IMR-90 (cell line): ENCODE data around the gene PALLD. TPM values are rescaled to one million over a fixed set of nuclear protein-coding genes. Genes with fewer than 3 reads are reported as not detected.

Experiments
- ATAC-seq: fragments of 200-7000 bp; cut with Tn5 transposase; 2 replicates; pipeline ENCODE4 v1.9.1; 2020; ENCODE audit warnings: low read depth, mild to moderate bottlenecking, moderate library complexity
- BruUV-seq: library from RNA; stranded (reverse); fragments of 400-500 nt; replicated peaks from 2 replicates; lab custom pipeline; 2021; lab: Mats Ljungman, UMichigan
- CTCF ChIA-PET: fragments of 300-600 bp; formaldehyde crosslinking; extraction: SDS; loops from one replicate; lab custom pipeline; 2021; ENCODE audit warnings: antibody characterized with exemption; lab: Yijun Ruan, JAX
- POLR2A ChIA-PET: fragments of 300-600 bp; sonication (Branson Sonifier 250); formaldehyde crosslinking; loops from one replicate; lab custom pipeline; 2022; ENCODE audit warnings: antibody characterized with exemption; ENCODE audit not compliant: unreplicated experiment; lab: Charles Lee
- DNase-seq: peaks from one replicate; pipeline ENCODE4 v3.0.0; 2013
- H2AFZ ChIP-seq: replicated peaks from 2 replicates; pipeline ENCODE3; 2013; ENCODE audit warnings: low read length, mild to moderate bottlenecking; ENCODE audit not compliant: poor library complexity
- H2AK5ac ChIP-seq: 2 replicates; pipeline ENCODE4 v1.6.1; 2013; ENCODE audit warnings: low read depth, low read length, inconsistent platforms
- H2AK9ac ChIP-seq: replicated peaks from 2 replicates; pipeline ENCODE3; 2013; ENCODE audit warnings: mild to moderate bottlenecking, low read depth, low read length, moderate library complexity; ENCODE audit not compliant: poor library complexity
- H2BK120ac ChIP-seq: 2 replicates; pipeline ENCODE4 v1.6.1; 2013; ENCODE audit warnings: low read depth, low read length, inconsistent platforms
- H2BK15ac ChIP-seq: 3 replicates; pipeline ENCODE4 v1.6.1; 2013; ENCODE audit warnings: low read depth, low read length, inconsistent platforms
- H2BK20ac ChIP-seq: 2 replicates; pipeline ENCODE4 v1.6.1; 2013; ENCODE audit warnings: low read depth, mild to moderate bottlenecking, inconsistent platforms, low read length, moderate library complexity
- H2BK5ac ChIP-seq: 2 replicates; pipeline ENCODE4 v1.6.1; 2013; ENCODE audit warnings: mild to moderate bottlenecking, low read depth, low read length, inconsistent platforms; ENCODE audit not compliant: poor library complexity, severe bottlenecking
- H3K14ac ChIP-seq: replicated peaks from 2 replicates; pipeline ENCODE4 v1.6.1; 2013; ENCODE audit warnings: low read depth, low read length, inconsistent platforms
- H3K18ac ChIP-seq: 2 replicates; pipeline ENCODE4 v1.6.1; 2013; ENCODE audit warnings: low read depth, low read length, control low read depth
- H3K23ac ChIP-seq: 2 replicates; pipeline ENCODE4 v1.6.1; 2013; ENCODE audit warnings: low read depth, low read length, inconsistent platforms
- H3K27ac ChIP-seq: 2 replicates; pipeline ENCODE4 v1.5.1; 2013; ENCODE audit warnings: mild to moderate bottlenecking, control low read depth, low read length; ENCODE audit not compliant: insufficient read depth
- H3K27me3 ChIP-seq: 2 replicates; pipeline ENCODE4 v1.6.1; 2013; ENCODE audit warnings: low read length; ENCODE audit not compliant: control insufficient read depth, insufficient read depth
- H3K36me3 ChIP-seq: 2 replicates; pipeline ENCODE4 v1.6.1; 2013; ENCODE audit warnings: low read length, mixed read lengths; ENCODE audit not compliant: control insufficient read depth, insufficient read depth
- H3K4ac ChIP-seq: 2 replicates; pipeline ENCODE4 v1.6.1; 2013; ENCODE audit warnings: low read depth, low read length, inconsistent platforms
- H3K4me1 ChIP-seq: 2 replicates; pipeline ENCODE4 v1.6.1; 2013; ENCODE audit warnings: low read length, mixed read lengths; ENCODE audit not compliant: control insufficient read depth, insufficient read depth
- H3K4me2 ChIP-seq: 2 replicates; pipeline ENCODE4 v1.6.1; 2013; ENCODE audit warnings: low read depth, mild to moderate bottlenecking, control low read depth, low read length, moderate library complexity
- H3K4me3 ChIP-seq: 2 replicates; pipeline ENCODE4 v1.5.1; 2013; ENCODE audit warnings: low read depth, mild to moderate bottlenecking, control low read depth, low read length, moderate library complexity; ENCODE audit not compliant: insufficient read depth
- H3K56ac ChIP-seq: 2 replicates; pipeline ENCODE4 v1.6.1; 2013; ENCODE audit warnings: low read length, inconsistent platforms; ENCODE audit not compliant: insufficient read depth; ENCODE audit errors: extremely low read depth
- H3K79me1 ChIP-seq, 2 experiments: 2 replicates each; pipeline ENCODE4 v1.6.1; 2013; ENCODE audit warnings: low read length in 2 of 2, inconsistent platforms in 1 of 2, low read depth in 1 of 2
- H3K9ac ChIP-seq: 2 replicates; pipeline ENCODE4 v1.6.1; 2013; ENCODE audit warnings: low read depth, low read length, control low read depth
- H3K9me1 ChIP-seq: 2 replicates; pipeline ENCODE4 v1.6.1; 2013; ENCODE audit warnings: low read length, inconsistent platforms; ENCODE audit not compliant: insufficient read depth
- H3K9me3 ChIP-seq: 2 replicates; pipeline ENCODE4 v1.6.1; 2013; ENCODE audit warnings: low read length; ENCODE audit not compliant: control insufficient read depth, insufficient read depth
- H4K20me1 ChIP-seq: 2 replicates; pipeline ENCODE4 v1.6.1; 2013; ENCODE audit warnings: low read length, inconsistent platforms; ENCODE audit not compliant: insufficient read depth
- H4K5ac ChIP-seq: 2 replicates; pipeline ENCODE4 v1.6.1; 2013; ENCODE audit warnings: mild to moderate bottlenecking, low read depth, low read length, control low read depth
- H4K8ac ChIP-seq, 2 experiments: 2 replicates each; pipeline ENCODE4 v1.6.1; 2013; ENCODE audit warnings: low read depth in 2 of 2, low read length in 2 of 2, control low read depth in 1 of 2, inconsistent platforms in 1 of 2
- H4K91ac ChIP-seq: 2 replicates; pipeline ENCODE4 v1.6.1; 2013; ENCODE audit warnings: low read depth, low read length, inconsistent platforms; ENCODE audit not compliant: insufficient read depth
- BHLHE40 ChIP-seq: fragments of 150-350 bp; IDR thresholded peaks from 2 replicates; pipeline ENCODE4 v1.6.1; 2016; ENCODE audit warnings: mild to moderate bottlenecking, low read depth, low read length
- CEBPB ChIP-seq: IDR thresholded peaks from 2 replicates; pipeline ENCODE4 v1.6.1; 2012; ENCODE audit warnings: low read depth, low read length, improper control_type of control experiment
- CHD1 ChIP-seq: IDR thresholded peaks from 2 replicates; pipeline ENCODE4 v1.6.1; 2012; ENCODE audit warnings: low read depth, low read length, improper control_type of control experiment
- CTCF ChIP-seq: conservative IDR thresholded peaks from 2 replicates; pipeline ENCODE4 v1.5.1; 2012; ENCODE audit warnings: mild to moderate bottlenecking, low read depth, low read length, improper control_type of control experiment
- ELK1 ChIP-seq: fragments of 150-350 bp; IDR thresholded peaks from 2 replicates; pipeline ENCODE4 v1.6.1; 2016; ENCODE audit warnings: low read depth, mild to moderate bottlenecking, low read length, moderate library complexity, borderline replicate concordance
- MAFK ChIP-seq: IDR thresholded peaks from 2 replicates; pipeline ENCODE4 v1.6.1; 2012; ENCODE audit warnings: low read depth, low read length, improper control_type of control experiment
- MXI1 ChIP-seq: IDR thresholded peaks from 2 replicates; pipeline ENCODE4 v1.6.1; 2012; ENCODE audit warnings: low read depth, mild to moderate bottlenecking, low read length, moderate library complexity, borderline replicate concordance
- NFE2L2 ChIP-seq: fragments of 150-350 bp; IDR thresholded peaks from 2 replicates; pipeline ENCODE4 v1.6.1; 2016; ENCODE audit warnings: low read depth, mild to moderate bottlenecking, low read length
- POLR2A ChIP-seq: IDR thresholded peaks from 2 replicates; pipeline ENCODE4 v1.6.1; 2012; ENCODE audit warnings: mild to moderate bottlenecking, low read depth, low read length
- RCOR1 ChIP-seq: IDR thresholded peaks from 2 replicates; pipeline ENCODE4 v1.6.1; 2012; ENCODE audit warnings: mild to moderate bottlenecking, low read length, improper control_type of control experiment; ENCODE audit not compliant: insufficient replicate concordance
- RFX5 ChIP-seq: IDR thresholded peaks from 2 replicates; pipeline ENCODE4 v1.8.0; 2012; ENCODE audit warnings: low read depth, mild to moderate bottlenecking, low read length, moderate library complexity
- USF2 ChIP-seq: fragments of 150-350 bp; IDR thresholded peaks from 2 replicates; pipeline ENCODE4 v1.6.1; 2017; ENCODE audit warnings: mild to moderate bottlenecking, antibody characterized with exemption, low read length, low read depth
- WGBS, 2 experiments: methylation state at CpG; one replicate each; pipeline versions ENCODE4 v1.1.5 to v1.1.7; 2013; ENCODE audit warnings: missing lambda C conversion rate in 2 of 2; ENCODE audit not compliant: insufficient read length in 1 of 2; ENCODE audit errors: extremely low coverage in 2 of 2; 5-methylcytosine and 5-hydroxymethylcytosine counted together
- dilution Hi-C: fragments of 300-500 bp; cut with HindIII; formaldehyde crosslinking; loops from one replicate; pipeline ENCODE4 v1.14.3; 2018; ENCODE audit warnings: low sequenced_read_pairs; ENCODE audit not compliant: unreplicated experiment
- in situ Hi-C: fragments of 300-500 bp; cut with MboI; formaldehyde crosslinking; loops from 3 replicates; pipeline ENCODE4 v1.14.3; 2019; ENCODE audit warnings: low sequenced_read_pairs, inconsistent platforms, mixed read lengths
- intact Hi-C: fragments of 100-400 bp; cut with micrococcal nuclease; formaldehyde crosslinking; loops from 2 replicates; pipeline ENCODE4 v1.10.0; 2022
- polyA plus RNA-seq, 3 experiments: library from polyadenylated mRNA; depleted of rRNA; stranded (reverse); fragments of >200 nt; gene quantifications; 2 replicates each; pipeline ENCODE4 v1.2.3, GENCODE V29; 2012; ENCODE audit warnings: low replicate concordance in 1 of 3
- total RNA-seq: library from RNA; depleted of rRNA; stranded (reverse); fragments of >200 nt; gene quantifications from 2 replicates; pipeline ENCODE4 v1.2.3, GENCODE V29; 2012

PALLD gene
- total and polyA plus RNA-seq, 2 of the 4 experiments (the other 2 are of a cell fraction): 91.0 to 91.9 TPM

- H3K79me1 ChIP-seq: no peaks in the 10 kb centered on the region
- H3K36me3 ChIP-seq: no peaks in the 10 kb centered on the region
- no peak overlapping the region for H2AFZ ChIP-seq
- H2AK9ac ChIP-seq: no peak overlapping the region
- no CpG with 5 or more reads among the region's 2 CpGs for WGBS, 2 experiments
- ChIA-PET CTCF (interaction anchor here (0.5 kb wide), 1 partner anchor 8 kb away, joined by 3 read pairs; no protein-coding TSS in a partner anchor), POLR2A (interaction anchor here (0.6 kb wide), 1 partner anchor 24 kb away, joined by 4 read pairs; no protein-coding TSS in a partner anchor)
- H3K4me1 ChIP-seq: no peaks in the 10 kb centered on the region
- no peak overlapping the region for H3K4me3 ChIP-seq
- H2BK15ac ChIP-seq: no peak overlapping the region
- no TSS peak for BruUV-seq
- no peak overlapping the region for H3K23ac ChIP-seq
- no peak overlapping the region for H4K8ac ChIP-seq
- no peak overlapping the region for H2BK20ac ChIP-seq
- H4K20me1 ChIP-seq: no peaks in the 10 kb centered on the region
- no peak overlapping the region for H4K91ac ChIP-seq
- no peak overlapping the region for H3K27ac ChIP-seq
- DNase-seq (no peak), ATAC-seq (no peak)
- no peak overlapping the region for H3K9ac ChIP-seq
- H3K9me3 ChIP-seq: no peaks in the 10 kb centered on the region
- no peak for TF ChIP-seq MXI1
- TF ChIP-seq CTCF: no peak
- no peak for TF ChIP-seq RCOR1
- no peak for TF ChIP-seq RFX5
- TF ChIP-seq BHLHE40: no peak
- no peak for TF ChIP-seq POLR2A
- no peak for TF ChIP-seq CEBPB
- TF ChIP-seq ELK1: no peak
- TF ChIP-seq MAFK: no peak
- no peak for TF ChIP-seq USF2
- no peak for TF ChIP-seq NFE2L2
- TF ChIP-seq CHD1: no peak
- H2BK120ac ChIP-seq: no peak overlapping the region
- no peak overlapping the region for H3K18ac ChIP-seq
- intact Hi-C loops (no loop called here), dilution Hi-C loops (no loop called here), in situ Hi-C loops (no loop called here)
- H2BK5ac ChIP-seq: no peak overlapping the region
- no peak overlapping the region for H3K4ac ChIP-seq
- no peak overlapping the region for H3K4me2 ChIP-seq
- H3K9me1 ChIP-seq: no peaks in the 10 kb centered on the region
- no peak overlapping the region for H3K14ac ChIP-seq
- H4K5ac ChIP-seq: no peak overlapping the region
- H2AK5ac ChIP-seq: no peak overlapping the region
- H3K56ac ChIP-seq: no peak overlapping the region
- H3K27me3 ChIP-seq: no peaks in the 10 kb centered on the region
These were observed 448.4 kb downstream of the PALLD start for GRCh38 chr4:168945291-168945690.
